ENCODE results near the gene SBK3.

SBK3 gene

GRCh38 chr19:55530996-55531395 lies 14.3 kb downstream of the SBK3 start:
- ATAC-seq: no peak
- TF ChIP-seq, protein P1, sequence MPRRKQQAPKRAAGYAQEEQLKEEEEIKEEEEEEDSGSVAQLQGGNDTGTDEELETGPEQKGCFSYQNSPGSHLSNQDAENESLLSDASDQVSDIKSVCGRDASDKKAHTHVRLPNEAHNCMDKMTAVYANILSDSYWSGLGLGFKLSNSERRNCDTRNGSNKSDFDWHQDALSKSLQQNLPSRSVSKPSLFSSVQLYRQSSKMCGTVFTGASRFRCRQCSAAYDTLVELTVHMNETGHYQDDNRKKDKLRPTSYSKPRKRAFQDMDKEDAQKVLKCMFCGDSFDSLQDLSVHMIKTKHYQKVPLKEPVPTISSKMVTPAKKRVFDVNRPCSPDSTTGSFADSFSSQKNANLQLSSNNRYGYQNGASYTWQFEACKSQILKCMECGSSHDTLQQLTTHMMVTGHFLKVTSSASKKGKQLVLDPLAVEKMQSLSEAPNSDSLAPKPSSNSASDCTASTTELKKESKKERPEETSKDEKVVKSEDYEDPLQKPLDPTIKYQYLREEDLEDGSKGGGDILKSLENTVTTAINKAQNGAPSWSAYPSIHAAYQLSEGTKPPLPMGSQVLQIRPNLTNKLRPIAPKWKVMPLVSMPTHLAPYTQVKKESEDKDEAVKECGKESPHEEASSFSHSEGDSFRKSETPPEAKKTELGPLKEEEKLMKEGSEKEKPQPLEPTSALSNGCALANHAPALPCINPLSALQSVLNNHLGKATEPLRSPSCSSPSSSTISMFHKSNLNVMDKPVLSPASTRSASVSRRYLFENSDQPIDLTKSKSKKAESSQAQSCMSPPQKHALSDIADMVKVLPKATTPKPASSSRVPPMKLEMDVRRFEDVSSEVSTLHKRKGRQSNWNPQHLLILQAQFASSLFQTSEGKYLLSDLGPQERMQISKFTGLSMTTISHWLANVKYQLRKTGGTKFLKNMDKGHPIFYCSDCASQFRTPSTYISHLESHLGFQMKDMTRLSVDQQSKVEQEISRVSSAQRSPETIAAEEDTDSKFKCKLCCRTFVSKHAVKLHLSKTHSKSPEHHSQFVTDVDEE (CRISPR knock-in tag; IDR thresholded peaks at IDR 0.05): no peak

- TF ChIP-seq CSDC2 (CRISPR knock-in tag; IDR thresholded peaks at IDR 0.05) (no peak), ISL1 (CRISPR knock-in tag; IDR thresholded peaks at IDR 0.05) (no peak), ZNF8 (CRISPR knock-in tag; IDR thresholded peaks at IDR 0.05) (no peak), POU6F1 (CRISPR knock-in tag; IDR thresholded peaks at IDR 0.05; ENCODE audit: borderline replicate concordance, low read depth) (no peak), OSR1 (CRISPR knock-in tag; IDR thresholded peaks at IDR 0.05) (no peak), ZFP30 (CRISPR knock-in tag; IDR thresholded peaks at IDR 0.05) (no peak), GLIS3 (CRISPR knock-in tag; IDR thresholded peaks at IDR 0.05) (no peak), BACH2 (CRISPR knock-in tag; IDR thresholded peaks at IDR 0.05; ENCODE audit: borderline replicate concordance) (no peak)
- TF ChIP-seq, protein P1 (CRISPR knock-in tag; IDR thresholded peaks at IDR 0.05): no peak
Measured at GRCh38 chr19:55529636-55530234, 15.6 kb downstream of the SBK3 start.

DNA sequence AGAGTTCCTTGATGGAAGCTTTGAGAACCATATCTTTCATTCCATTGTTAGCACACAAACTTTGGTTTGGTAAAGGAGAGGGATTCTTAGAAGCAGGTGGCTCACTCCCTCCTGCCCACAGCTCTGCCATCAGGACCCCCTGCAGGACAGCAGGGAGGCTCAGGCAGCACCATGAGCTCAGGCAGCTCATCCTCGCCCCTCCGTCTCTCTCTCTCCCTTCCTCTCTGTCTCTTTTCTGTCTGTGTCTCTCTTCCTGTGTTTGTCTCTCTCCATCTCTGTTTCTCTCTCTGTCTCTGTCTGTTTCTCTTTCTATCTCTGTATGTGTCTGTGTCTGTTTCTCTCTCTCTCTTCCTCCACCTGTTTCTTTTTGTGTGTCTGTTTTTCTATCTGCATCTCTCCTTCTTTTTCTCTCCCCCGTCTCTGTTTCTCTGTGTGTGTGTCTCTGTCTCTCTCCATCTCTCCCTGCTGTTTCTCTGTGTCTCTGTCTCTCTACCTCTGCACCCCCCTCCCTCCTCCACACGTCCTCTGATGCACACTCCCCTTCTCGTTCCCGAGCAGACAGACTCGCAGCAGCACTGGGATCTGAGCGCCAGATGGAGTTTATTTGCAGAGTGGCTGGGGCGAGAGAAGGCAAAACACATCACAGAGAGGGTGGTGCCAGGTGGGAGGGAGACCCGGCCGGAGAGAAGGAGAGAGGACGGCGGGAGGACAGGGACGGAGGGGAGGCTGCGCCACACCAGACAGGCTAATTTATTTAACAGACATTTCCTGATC lies 17.1 kb downstream of the SBK3 start:
- TF ChIP-seq ZNF565 (CRISPR knock-in tag; conservative IDR thresholded peaks at IDR 0.05; ENCODE audit: low read depth): no peak
- TF ChIP-seq GLIS3 (CRISPR knock-in tag; IDR thresholded peaks at IDR 0.05): no peak
- no peak for TF ChIP-seq ZFP30 (CRISPR knock-in tag; IDR thresholded peaks at IDR 0.05)
- no peak for TF ChIP-seq ESRRG (CRISPR knock-in tag; IDR thresholded peaks at IDR 0.05)
- peak; percentile 25; the same call in 1 of the 2 replicates for TF ChIP-seq TCF4 (CRISPR knock-in tag; IDR thresholded peaks at IDR 0.05; ENCODE audit: borderline replicate concordance)
- TF ChIP-seq ZC3H10 (CRISPR knock-in tag; IDR thresholded peaks at IDR 0.05): no peak
- no peak for TF ChIP-seq ARNTL (CRISPR knock-in tag; IDR thresholded peaks at IDR 0.05; ENCODE audit: borderline replicate concordance, low read depth)
- ATAC-seq: peak; percentile 81

More at GRCh38 chr19:55529636-55530234, 15.6 kb downstream of the SBK3 start:
- no peak for ATAC-seq

GRCh38 chr19:55527197-55528029 lies 17.9 kb downstream of the SBK3 start:
- ATAC-seq: no peak
- no peak for TF ChIP-seq ESRRG (CRISPR knock-in tag; IDR thresholded peaks at IDR 0.05)
- no peak for TF ChIP-seq ZNF565 (CRISPR knock-in tag; conservative IDR thresholded peaks at IDR 0.05; ENCODE audit: low read depth)
- TF ChIP-seq ZFP3 (CRISPR knock-in tag; IDR thresholded peaks at IDR 0.05): no peak
- no peak for TF ChIP-seq OSR1 (CRISPR knock-in tag; IDR thresholded peaks at IDR 0.05)
- no peak for TF ChIP-seq CREB5 (CRISPR knock-in tag; IDR thresholded peaks at IDR 0.05; ENCODE audit: low read depth)
- TF ChIP-seq ARNTL (CRISPR knock-in tag; IDR thresholded peaks at IDR 0.05; ENCODE audit: borderline replicate concordance, low read depth): no peak
- TF ChIP-seq SNAI2 (CRISPR knock-in tag; IDR thresholded peaks at IDR 0.05): no peak
- no peak for TF ChIP-seq ZNF8 (CRISPR knock-in tag; IDR thresholded peaks at IDR 0.05)
- no peak for TF ChIP-seq ZFP30 (CRISPR knock-in tag; IDR thresholded peaks at IDR 0.05)
- TF ChIP-seq GLIS3 (CRISPR knock-in tag; IDR thresholded peaks at IDR 0.05): no peak
- TF ChIP-seq TCF4 (CRISPR knock-in tag; IDR thresholded peaks at IDR 0.05; ENCODE audit: borderline replicate concordance): no peak
- TF ChIP-seq ZNF70 (CRISPR knock-in tag; IDR thresholded peaks at IDR 0.05): no peak
- TF ChIP-seq PATZ1 (CRISPR knock-in tag; IDR thresholded peaks at IDR 0.05; ENCODE audit: borderline replicate concordance): no peak
- TF ChIP-seq TOX (CRISPR knock-in tag; IDR thresholded peaks at IDR 0.05; ENCODE audit: borderline replicate concordance): no peak
- no peak for TF ChIP-seq ZC3H10 (CRISPR knock-in tag; IDR thresholded peaks at IDR 0.05)

All from SK-N-SH treated with all-trans-retinoic acid at 6 μM for 48 hours (cell line).